Endothelial cell of umbilical vein (primary cell): ENCODE data around the gene PDK3. TPM values are rescaled to one million over a fixed set of nuclear protein-coding genes. Genes with fewer than 3 reads are reported as not detected.

ENCODE experiments used
- BruUV-seq: library from RNA; stranded (reverse); fragments of 400-500 nt; replicated peaks from 2 replicates; lab custom pipeline; 2021; lab: Mats Ljungman, UMichigan
- CTCF ChIA-PET: fragments of 300-600, 350-600 bp; sonication (Branson Sonifier 250); formaldehyde crosslinking; loops from one replicate; lab custom pipeline; 2021; ENCODE audit warnings: antibody characterized with exemption, inconsistent platforms; lab: Charles Lee
- POLR2A ChIA-PET: fragments of 300-600, 350-600 bp; sonication (Branson Sonifier 250); formaldehyde crosslinking; loops from one replicate; lab custom pipeline; 2021; ENCODE audit warnings: antibody characterized with exemption, inconsistent platforms; lab: Charles Lee
- DNase-seq: peaks from one replicate; pipeline ENCODE4 v3.0.0-alpha.2; 2011; ENCODE audit warnings: low read depth, low spot score
- FAIRE-seq: peaks from 2 replicates; lab custom pipeline; 2011; peaks lifted over from hg19 to GRCh38; lab: Jason Lieb, UNC
- H2AFZ ChIP-seq: 2 replicates; pipeline ENCODE4 v1.6.0; 2012; ENCODE audit warnings: low read depth, low read length, control low read depth, inconsistent platforms
- H3K27ac ChIP-seq: 2 replicates; pipeline ENCODE4 v1.5.1; 2011; ENCODE audit warnings: low read depth, mild to moderate bottlenecking, control low read depth, low read length, moderate library complexity; ENCODE audit not compliant: insufficient read depth
- H3K27me3 ChIP-seq, 2 experiments: 2 replicates each; pipeline versions ENCODE4 v1.6.0 to v1.6.1; 2011; ENCODE audit warnings: low read length in 2 of 2, mixed read lengths in 1 of 2; ENCODE audit not compliant: control insufficient read depth in 2 of 2, insufficient read depth in 2 of 2
- H3K36me3 ChIP-seq, 2 experiments: 2 replicates in 1 of 2; 3 replicates in 1 of 2; pipeline ENCODE4 v1.5.1; 2011; ENCODE audit warnings: low read length in 2 of 2, mild to moderate bottlenecking in 1 of 2, moderate library complexity in 1 of 2; ENCODE audit not compliant: control insufficient read depth in 2 of 2, insufficient read depth in 2 of 2; ENCODE audit errors: extremely low read depth in 1 of 2
- H3K4me1 ChIP-seq: 3 replicates; pipeline ENCODE4 v1.5.1; 2011; ENCODE audit warnings: mild to moderate bottlenecking, low read length; ENCODE audit not compliant: control insufficient read depth, insufficient read depth; ENCODE audit errors: extremely low read depth
- H3K4me2 ChIP-seq: 2 replicates; pipeline ENCODE4 v1.6.1; 2011; ENCODE audit warnings: low read length, control low read depth, mixed read lengths; ENCODE audit not compliant: insufficient read depth
- H3K4me3 ChIP-seq, 3 experiments: fragments of 200-600 bp in 1 of 3; sonication (generic), shearing (Covaris generic) in 1 of 3; replicated peaks in 1 of 3; 2 replicates each; pipeline ENCODE4 v1.5.1; 2011 to 2016; ENCODE audit warnings: control low read depth in 3 of 3, low read length in 3 of 3, mild to moderate bottlenecking in 2 of 3, inconsistent platforms in 1 of 3, low read depth in 1 of 3, moderate library complexity in 1 of 3; ENCODE audit not compliant: insufficient read depth in 1 of 3
- H3K79me2 ChIP-seq: 2 replicates; pipeline ENCODE4 v1.6.0; 2012; ENCODE audit warnings: low read length, inconsistent platforms; ENCODE audit not compliant: control insufficient read depth, insufficient read depth
- H3K9ac ChIP-seq: replicated peaks from 2 replicates; pipeline ENCODE3; 2011; ENCODE audit warnings: low read length, control low read depth; ENCODE audit not compliant: insufficient read depth; ENCODE audit errors: extremely low read depth
- H3K9me1 ChIP-seq: replicated peaks from 3 replicates; pipeline ENCODE4 v1.6.0; 2011; ENCODE audit warnings: mild to moderate bottlenecking, low read length; ENCODE audit not compliant: control insufficient read depth, insufficient read depth; ENCODE audit errors: extremely low read depth
- H3K9me3 ChIP-seq: replicated peaks from 2 replicates; pipeline ENCODE4 v1.5.1; 2012; ENCODE audit warnings: low read length, inconsistent platforms; ENCODE audit not compliant: control insufficient read depth, insufficient read depth
- H4K20me1 ChIP-seq: replicated peaks from 2 replicates; pipeline ENCODE3; 2011; ENCODE audit warnings: mild to moderate bottlenecking, low read length; ENCODE audit not compliant: control insufficient read depth, insufficient read depth; ENCODE audit errors: extremely low read depth
- EZH2 ChIP-seq: IDR thresholded peaks from 2 replicates; pipeline ENCODE4 v1.6.1; 2012; ENCODE audit warnings: borderline replicate concordance, low read depth, mild to moderate bottlenecking, moderate library complexity, low read length, inconsistent platforms; ENCODE audit not compliant: severe bottlenecking
- FOS ChIP-seq: IDR thresholded peaks from 2 replicates; pipeline ENCODE4 v1.6.1; 2011; ENCODE audit warnings: mild to moderate bottlenecking, low read length, moderate library complexity, borderline replicate concordance; ENCODE audit not compliant: insufficient read depth
- GATA2 ChIP-seq: IDR thresholded peaks from 2 replicates; pipeline ENCODE4 v1.7.0; 2011; ENCODE audit warnings: low read depth, mild to moderate bottlenecking, moderate library complexity, mixed read lengths, low read length; ENCODE audit not compliant: insufficient read length, insufficient read depth
- JUN ChIP-seq: IDR thresholded peaks from 2 replicates; pipeline ENCODE4 v1.6.1; 2011; ENCODE audit warnings: borderline replicate concordance, low read depth; ENCODE audit not compliant: insufficient read length, insufficient read depth
- MAX ChIP-seq: IDR thresholded peaks from 2 replicates; pipeline ENCODE4 v1.6.1; 2011; ENCODE audit not compliant: insufficient read depth, insufficient read length
- MYC ChIP-seq: IDR thresholded peaks from one replicate; pipeline ENCODE4 v1.6.1; 2011; ENCODE audit warnings: mild to moderate bottlenecking, low read depth, low read length
- POLR2A ChIP-seq: IDR thresholded peaks from 2 replicates; pipeline ENCODE4 v1.6.1; 2012; ENCODE audit warnings: low read depth, mild to moderate bottlenecking, control low read depth, low read length
- POLR2AphosphoS5 ChIP-seq: IDR thresholded peaks from 2 replicates; pipeline ENCODE4 v1.6.1; 2012; ENCODE audit warnings: low read depth, mild to moderate bottlenecking, control low read depth, low read length, moderate library complexity; ENCODE audit not compliant: insufficient read depth
- dilution Hi-C: fragments of 300-500 bp; cut with MboI; formaldehyde crosslinking; loops from one replicate; pipeline ENCODE4 v1.15.0; 2019; ENCODE audit warnings: low sequenced_read_pairs; ENCODE audit not compliant: extremely low pct_ligation_motif_present
- intact Hi-C: fragments of 100-400 bp; cut with micrococcal nuclease; formaldehyde crosslinking; loops from one replicate; pipeline ENCODE4 v1.10.0; 2022
- polyA plus RNA-seq, 4 experiments: library from polyadenylated mRNA; depleted of rRNA in 3 of 4; stranded (reverse) in 3 of 4; unstranded in 1 of 4; fragments of >200 nt; gene quantifications; 2 replicates each; pipeline versions ENCODE4 v1.2.1 to v1.2.3, GENCODE V29; 2011 to 2012; ENCODE audit warnings: missing spikeins in 1 of 4
- total RNA-seq: library from RNA; stranded (reverse); gene quantifications from 2 replicates; pipeline ENCODE4 v1.2.3, GENCODE V29; 2021
- TF ChIP-seq, protein P1 (sequence below), 2 donors: IDR thresholded peaks; 1 replicate in 1 of 2; 2 replicates in 1 of 2; pipeline ENCODE4 v1.5.1; 2011; ENCODE audit warnings: low read length in 2 of 2, mild to moderate bottlenecking in 2 of 2, moderate library complexity in 2 of 2, control low read depth in 1 of 2, inconsistent platforms in 1 of 2, low read depth in 1 of 2; ENCODE audit not compliant: insufficient read depth in 1 of 2; ENCODE audit errors: extremely low read depth in 1 of 2

Gene PDK3
- total and polyA plus RNA-seq, 2 donors (not counting 3 experiments of a cell fraction or from before 2014, with no cell fraction given) = 3.0 to 5.9 TPM

DNA sequence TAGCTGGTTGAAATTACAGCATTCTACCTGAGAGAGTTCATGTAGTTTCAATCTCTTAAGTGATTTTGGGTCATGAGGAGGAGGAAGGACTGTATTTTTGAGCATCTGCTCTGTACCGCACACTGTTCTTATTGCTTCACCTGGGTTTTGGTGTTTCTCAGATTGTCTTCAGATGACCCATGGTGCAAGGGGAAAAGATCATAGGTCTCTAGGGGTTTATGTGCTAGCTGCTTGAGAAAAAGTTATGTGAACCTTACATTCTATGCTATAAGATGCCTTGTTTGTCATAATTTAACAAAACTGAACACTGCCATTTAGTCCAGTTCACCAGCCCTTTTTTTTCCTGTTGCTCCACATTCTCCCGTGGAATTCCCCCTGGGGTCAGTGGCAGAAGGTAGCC lies 60.4 kb downstream of the PDK3 start:
- BruUV-seq = no TSS peak

DNA sequence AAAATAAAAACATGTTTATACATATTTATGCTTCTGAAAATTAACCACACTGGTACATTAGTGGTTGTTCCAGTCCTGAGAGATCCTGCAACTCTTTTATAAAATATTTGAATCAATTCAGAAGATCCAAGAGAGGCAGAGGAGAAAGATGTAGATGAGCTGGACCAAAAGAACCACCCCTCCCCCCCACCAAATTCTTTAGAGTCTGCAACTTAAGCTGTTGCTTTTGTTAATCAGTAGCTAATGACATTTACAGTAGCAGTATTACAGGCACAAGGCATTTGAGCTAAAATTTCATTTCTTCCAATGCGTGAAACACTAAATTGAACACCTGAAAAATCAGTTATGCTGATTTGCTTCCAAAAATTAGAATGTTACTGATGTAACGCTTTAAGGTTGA lies 61.5 kb downstream of the PDK3 start:
- FAIRE-seq (no peak), DNase-seq (no peak)
- no peak overlapping the region for H3K9ac ChIP-seq
- no peak overlapping the region for H3K4me3 ChIP-seq
- POLR2A ChIA-PET = no interaction called here
- H3K27me3 ChIP-seq = no peaks in the 10 kb centered on the region
- no peak overlapping the region for H2AFZ ChIP-seq
- no peak overlapping the region for H3K27ac ChIP-seq
- intact Hi-C loops (no loop called here), dilution Hi-C loops (no loop called here)
- H3K79me2 ChIP-seq = no peaks in the 10 kb centered on the region
- no TSS peak for BruUV-seq
- H3K4me2 ChIP-seq = no peak overlapping the region
- H3K9me1 ChIP-seq = no peaks in the 10 kb centered on the region
- H3K4me1 ChIP-seq = no peaks in the 10 kb centered on the region
- no peaks in the 10 kb centered on the region for H3K9me3 ChIP-seq
- TF ChIP-seq EZH2 = no peak
- no peak for TF ChIP-seq MYC
- TF ChIP-seq, protein P1, sequence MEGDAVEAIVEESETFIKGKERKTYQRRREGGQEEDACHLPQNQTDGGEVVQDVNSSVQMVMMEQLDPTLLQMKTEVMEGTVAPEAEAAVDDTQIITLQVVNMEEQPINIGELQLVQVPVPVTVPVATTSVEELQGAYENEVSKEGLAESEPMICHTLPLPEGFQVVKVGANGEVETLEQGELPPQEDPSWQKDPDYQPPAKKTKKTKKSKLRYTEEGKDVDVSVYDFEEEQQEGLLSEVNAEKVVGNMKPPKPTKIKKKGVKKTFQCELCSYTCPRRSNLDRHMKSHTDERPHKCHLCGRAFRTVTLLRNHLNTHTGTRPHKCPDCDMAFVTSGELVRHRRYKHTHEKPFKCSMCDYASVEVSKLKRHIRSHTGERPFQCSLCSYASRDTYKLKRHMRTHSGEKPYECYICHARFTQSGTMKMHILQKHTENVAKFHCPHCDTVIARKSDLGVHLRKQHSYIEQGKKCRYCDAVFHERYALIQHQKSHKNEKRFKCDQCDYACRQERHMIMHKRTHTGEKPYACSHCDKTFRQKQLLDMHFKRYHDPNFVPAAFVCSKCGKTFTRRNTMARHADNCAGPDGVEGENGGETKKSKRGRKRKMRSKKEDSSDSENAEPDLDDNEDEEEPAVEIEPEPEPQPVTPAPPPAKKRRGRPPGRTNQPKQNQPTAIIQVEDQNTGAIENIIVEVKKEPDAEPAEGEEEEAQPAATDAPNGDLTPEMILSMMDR (IDR thresholded peaks at IDR 0.05; ENCODE audit: extremely low read depth in 1 of 2, insufficient read depth in 1 of 2, low read depth in 1 of 2, low read length in 2 of 2) = no peak
- TF ChIP-seq POLR2A = no peak
- TF ChIP-seq MAX = no peak
- TF ChIP-seq GATA2 = no peak
- TF ChIP-seq POLR2AphosphoS5 = no peak
- no peak for TF ChIP-seq JUN
- no peak for TF ChIP-seq FOS
- CTCF ChIA-PET = no interaction called here
- no peaks in the 10 kb centered on the region for H4K20me1 ChIP-seq
- no peaks in the 10 kb centered on the region for H3K36me3 ChIP-seq

More for the DNA sequence above, 60.4 kb downstream of the PDK3 start:
- DNase-seq (no peak), FAIRE-seq (no peak)
- Histone ChIP-seq H3K9ac (no peak overlapping the region), H3K4me1 (no peaks in the 10 kb centered on the region), H4K20me1 (no peaks in the 10 kb centered on the region), H3K4me3 (no peak overlapping the region), H3K9me3 (no peaks in the 10 kb centered on the region), H3K4me2 (no peak overlapping the region), H3K27ac (no peak overlapping the region), H2AFZ (no peak overlapping the region), H3K27me3 (no peaks in the 10 kb centered on the region), H3K36me3 (no peaks in the 10 kb centered on the region), H3K79me2 (no peaks in the 10 kb centered on the region), H3K9me1 (no peaks in the 10 kb centered on the region)
- ChIA-PET POLR2A (no interaction called here), CTCF (no interaction called here)
- intact Hi-C loops = no loop called here
- dilution Hi-C loops = no loop called here
- no peak for TF ChIP-seq POLR2AphosphoS5
- TF ChIP-seq JUN = no peak
- no peak for TF ChIP-seq MAX
- no peak for TF ChIP-seq GATA2
- no peak for TF ChIP-seq POLR2A
- TF ChIP-seq FOS = no peak
- TF ChIP-seq EZH2 = no peak
- TF ChIP-seq MYC = no peak
